Occipital lobe (tissue), 2 donors: ENCODE data around the gene WHRN. TPM values are rescaled to one million over a fixed set of nuclear protein-coding genes. Genes with fewer than 3 reads are reported as not detected.

Source experiments
- DNase-seq: peaks from one replicate; lab custom pipeline; 2025; lab: John Stamatoyannopoulos, UW
- total RNA-seq: library from RNA; depleted of rRNA; stranded (reverse); fragments of >200 nt; gene quantifications from one replicate; pipeline ENCODE4 v1.2.3, GENCODE V29; 2014

The WHRN gene
- total RNA-seq, 1 donor from 2014 or later: 0.94 TPM

- DNase-seq: no peak
These were observed 12.3 kb downstream of the WHRN start for GRCh38 chr9:114492991-114493390.

GRCh38 chr9:114491430-114492003, 13.8 kb downstream of the WHRN start:
- DNase-seq: no peak

- no peak for DNase-seq
These were observed 15.3 kb downstream of the WHRN start for GRCh38 chr9:114489928-114490327.

- no peak for DNase-seq
These were observed 16.7 kb downstream of the WHRN start for GRCh38 chr9:114488398-114489129.

GRCh38 chr9:114487607-114488300, 17.5 kb downstream of the WHRN start:
- DNase-seq: no peak

- no peak for DNase-seq
These were observed 18.9 kb downstream of the WHRN start for GRCh38 chr9:114486205-114486963.

- DNase-seq: no peak
These were observed 20.3 kb downstream of the WHRN start for GRCh38 chr9:114484854-114485443.

GRCh38 chr9:114484215-114484853, 20.9 kb downstream of the WHRN start:
- no peak for DNase-seq

- no peak for DNase-seq
These were observed 21.8 kb downstream of the WHRN start for GRCh38 chr9:114483499-114483898.

GRCh38 chr9:114482593-114482992, 22.7 kb downstream of the WHRN start:
- DNase-seq: no peak

GRCh38 chr9:114481789-114482188, 23.5 kb downstream of the WHRN start:
- no peak for DNase-seq

GRCh38 chr9:114480746-114481435, 24.4 kb downstream of the WHRN start:
- DNase-seq: no peak

GRCh38 chr9:114478871-114479270, 26.4 kb downstream of the WHRN start:
- DNase-seq: no peak

GRCh38 chr9:114478459-114478858, 26.8 kb downstream of the WHRN start:
- no peak for DNase-seq

- no peak for DNase-seq
These were observed 27.6 kb downstream of the WHRN start for GRCh38 chr9:114477642-114478041.

GRCh38 chr9:114476891-114477469, 28.3 kb downstream of the WHRN start:
- DNase-seq: no peak

- no peak for DNase-seq
These were observed 29.7 kb downstream of the WHRN start for GRCh38 chr9:114475412-114476135.

- no peak for DNase-seq
These were observed 30.8 kb downstream of the WHRN start for GRCh38 chr9:114474425-114474824.

GRCh38 chr9:114473447-114473801, 31.8 kb downstream of the WHRN start:
- DNase-seq: no peak
